H9 (cell line): ENCODE measurements around the gene SUFU. TPM values are rescaled to one million over a fixed set of nuclear protein-coding genes. Genes with fewer than 3 reads are reported as not detected.
A peak's percentile ranks its signal among the peaks of the same experiment; 100 is the strongest.

Source experiments
- DNase-seq: peaks from one replicate; pipeline ENCODE4 v3.0.0-alpha.2; 2017
- H2AFZ ChIP-seq: one replicate; pipeline ENCODE4 v1.6.1; 2013; ENCODE audit warnings: mild to moderate bottlenecking, low read length, control low read depth, moderate library complexity
- H2AK5ac ChIP-seq: 2 replicates; pipeline ENCODE4 v1.6.1; 2013; ENCODE audit warnings: low read length, control low read depth, mixed read lengths; ENCODE audit not compliant: insufficient read length
- H2BK120ac ChIP-seq: one replicate; pipeline ENCODE4 v1.6.1; 2013; ENCODE audit warnings: low read depth, mild to moderate bottlenecking, low read length, control low read depth, inconsistent platforms; ENCODE audit not compliant: poor library complexity, severe bottlenecking
- H2BK12ac ChIP-seq: 2 replicates; pipeline ENCODE4 v1.6.1; 2013; ENCODE audit warnings: low read length, control low read depth, mixed read lengths, low read depth; ENCODE audit not compliant: insufficient read length
- H2BK15ac ChIP-seq: 2 replicates; pipeline ENCODE4 v1.6.1; 2013; ENCODE audit warnings: low read depth, low read length, control low read depth
- H2BK20ac ChIP-seq: one replicate; pipeline ENCODE4 v1.6.1; 2013; ENCODE audit warnings: low read depth, mild to moderate bottlenecking, low read length, control low read depth, inconsistent platforms; ENCODE audit not compliant: poor library complexity, severe bottlenecking
- H2BK5ac ChIP-seq: 2 replicates; pipeline ENCODE4 v1.6.1; 2013; ENCODE audit warnings: low read length, control low read depth, mixed read lengths; ENCODE audit not compliant: insufficient read length
- H3K14ac ChIP-seq: 2 replicates; pipeline ENCODE4 v1.6.1; 2013; ENCODE audit warnings: low read length, control low read depth; ENCODE audit not compliant: insufficient read depth
- H3K18ac ChIP-seq: 2 replicates; pipeline ENCODE4 v1.6.1; 2013; ENCODE audit warnings: low read depth, mild to moderate bottlenecking, mixed read lengths, low read length, control low read depth; ENCODE audit not compliant: insufficient read length
- H3K23ac ChIP-seq: 2 replicates; pipeline ENCODE4 v1.6.1; 2013; ENCODE audit warnings: low read length, control low read depth, mixed read lengths, low read depth; ENCODE audit not compliant: insufficient read length
- H3K23me2 ChIP-seq: 2 replicates; pipeline ENCODE4 v1.6.1; 2013; ENCODE audit warnings: low read depth, mild to moderate bottlenecking, mixed read lengths, low read length, control low read depth; ENCODE audit not compliant: insufficient read length, poor library complexity, severe bottlenecking
- H3K27ac ChIP-seq: 2 replicates; pipeline ENCODE4 v1.5.1; 2013; ENCODE audit warnings: low read length, control low read depth, mixed read lengths, low read depth; ENCODE audit not compliant: insufficient read length
- H3K27me3 ChIP-seq: 2 replicates; pipeline ENCODE4 v1.6.1; 2013; ENCODE audit warnings: low read length, control low read depth, inconsistent platforms; ENCODE audit not compliant: insufficient read depth
- H3K4ac ChIP-seq: 2 replicates; pipeline ENCODE4 v1.6.1; 2013; ENCODE audit warnings: low read depth, mild to moderate bottlenecking, control low read depth, inconsistent platforms, low read length, moderate library complexity
- H3K4me1 ChIP-seq: 2 replicates; pipeline ENCODE4 v1.6.1; 2013; ENCODE audit warnings: low read length, control low read depth, inconsistent platforms; ENCODE audit not compliant: insufficient read depth
- H3K4me2 ChIP-seq: 2 replicates; pipeline ENCODE4 v1.6.1; 2013; ENCODE audit warnings: low read length, control low read depth, mixed read lengths; ENCODE audit not compliant: insufficient read length, insufficient read depth
- H3K56ac ChIP-seq: 2 replicates; pipeline ENCODE4 v1.6.1; 2013; ENCODE audit warnings: low read depth, mild to moderate bottlenecking, mixed read lengths, low read length, control low read depth; ENCODE audit not compliant: insufficient read length
- H3K79me1 ChIP-seq: 2 replicates; pipeline ENCODE4 v1.6.1; 2013; ENCODE audit warnings: low read depth, mild to moderate bottlenecking, moderate library complexity, low read length, control low read depth, inconsistent platforms; ENCODE audit not compliant: insufficient read depth, poor library complexity, severe bottlenecking
- H3K79me2 ChIP-seq: 2 replicates; pipeline ENCODE4 v1.6.1; 2013; ENCODE audit warnings: low read length, control low read depth, inconsistent platforms; ENCODE audit not compliant: insufficient read depth
- H3K9ac ChIP-seq: 2 replicates; pipeline ENCODE4 v1.6.1; 2013; ENCODE audit warnings: low read length, control low read depth, mixed read lengths; ENCODE audit not compliant: insufficient read length; ENCODE audit errors: extremely low read depth
- H3K9me3 ChIP-seq: one replicate; pipeline ENCODE4 v1.6.1; 2013; ENCODE audit warnings: low read depth, low read length, inconsistent platforms; ENCODE audit not compliant: control insufficient read depth
- H3T11ph ChIP-seq: one replicate; pipeline ENCODE4 v1.6.1; 2013; ENCODE audit warnings: mild to moderate bottlenecking, low read length, control low read depth, inconsistent platforms
- H4K20me1 ChIP-seq: one replicate; pipeline ENCODE4 v1.6.1; 2013; ENCODE audit not compliant: control insufficient read depth, insufficient read length, insufficient read depth
- H4K5ac ChIP-seq: 2 replicates; pipeline ENCODE4 v1.6.1; 2013; ENCODE audit warnings: low read depth, mild to moderate bottlenecking, mixed read lengths, low read length, control low read depth; ENCODE audit not compliant: insufficient read length
- H4K8ac ChIP-seq: replicated peaks from 2 replicates; pipeline ENCODE4 v1.6.1; 2013; ENCODE audit warnings: low read length, control low read depth, mixed read lengths, low read depth; ENCODE audit not compliant: insufficient read length
- H4K91ac ChIP-seq: 2 replicates; pipeline ENCODE4 v1.6.1; 2013; ENCODE audit warnings: low read depth, mild to moderate bottlenecking, moderate library complexity, mixed read lengths, low read length, control low read depth; ENCODE audit not compliant: insufficient read length
- H3K27ac Mint-ChIP-seq, 3 experiments: 2 replicates in 2 of 3; 3 replicates in 1 of 3; pipeline ENCODE4 v1.8.0; 2020 to 2021; ENCODE audit warnings: mixed read lengths in 3 of 3, mild to moderate bottlenecking in 1 of 3, moderate library complexity in 1 of 3
- H3K27me3 Mint-ChIP-seq: 2 replicates; pipeline ENCODE4 v1.8.0; 2021; ENCODE audit warnings: low read depth, mild to moderate bottlenecking, moderate library complexity, mixed read lengths
- H3K36me3 Mint-ChIP-seq, 3 experiments: 2 replicates in 2 of 3; 3 replicates in 1 of 3; pipeline ENCODE4 v1.8.0; 2020 to 2021; ENCODE audit warnings: low read depth in 3 of 3, mixed read lengths in 3 of 3; ENCODE audit not compliant: insufficient read depth in 1 of 3
- H3K4me1 Mint-ChIP-seq, 2 experiments: 2 replicates each; pipeline ENCODE4 v1.8.0; 2020; ENCODE audit warnings: mixed read lengths in 2 of 2
- H3K4me3 Mint-ChIP-seq, 2 experiments: 2 replicates in 1 of 2; 3 replicates in 1 of 2; pipeline ENCODE4 v1.8.0; 2020 to 2021; ENCODE audit warnings: mild to moderate bottlenecking in 2 of 2, mixed read lengths in 2 of 2, moderate library complexity in 1 of 2
- H3K9me3 Mint-ChIP-seq, 2 experiments: 2 replicates in 1 of 2; 3 replicates in 1 of 2; pipeline ENCODE4 v1.8.0; 2020; ENCODE audit warnings: mild to moderate bottlenecking in 2 of 2, mixed read lengths in 2 of 2, moderate library complexity in 1 of 2
- CTCF ChIP-seq: fragments of 200-600 bp; sonication (generic); conservative IDR thresholded peaks from 3 replicates; pipeline ENCODE4 v1.8.0; 2021; ENCODE audit warnings: antibody characterized with exemption, mild to moderate bottlenecking
- WGBS: extraction: QIAGEN DNeasy Blood & Tissue Kit; methylation state at CpG from one replicate; pipeline ENCODE4 v1.1.7; 2013; ENCODE audit warnings: missing lambda C conversion rate, low lambda C conversion rate, mixed read lengths; ENCODE audit not compliant: insufficient read length; ENCODE audit errors: extremely low coverage; 5-methylcytosine and 5-hydroxymethylcytosine counted together
- total RNA-seq: library from RNA; stranded (reverse); gene quantifications from 2 replicates; pipeline ENCODE4 v1.2.1, GENCODE V29; 2021

SUFU gene
- total RNA-seq, 1 experiment from 2014 or later = 9.5 TPM

GRCh38 chr10:102651455-102652169, 147.8 kb downstream of the SUFU start:
- Mint-ChIP-seq H3K4me1 (peaks cover 53 to 67% of the 10 kb centered on the region in 2 experiments), H3K4me3 (no peak overlapping the region), H3K9me3 (no peaks in the 10 kb centered on the region), H3K27ac (peak overlapping the region in 1 of 3 experiments; percentile 87; a peak in 1 of 7 replicates), H3K27me3 (no peaks in the 10 kb centered on the region), H3K36me3 (peaks cover 12 to 39% (median 35%) of the 10 kb centered on the region in 3 experiments; a peak in 6 of 7 replicates)
- no CpG with 5 or more reads among the region's 11 CpGs for WGBS
- Histone ChIP-seq H2AK5ac (no peak overlapping the region), H3K79me1 (peaks cover 6% of the 10 kb centered on the region), H3K79me2 (peaks cover 19% of the 10 kb centered on the region; the same call in 1 of the 2 replicates), H4K91ac (no peak overlapping the region), H4K8ac (no peak overlapping the region), H4K20me1 (no peaks in the 10 kb centered on the region), H2BK120ac (no peak overlapping the region), H2BK15ac (no peak overlapping the region), H3K56ac (no peak overlapping the region), H2BK12ac (no peak overlapping the region), H3T11ph (no peak overlapping the region), H3K9ac (no peak overlapping the region), H3K27ac (no peak overlapping the region), H3K9me3 (no peaks in the 10 kb centered on the region), H2BK5ac (no peak overlapping the region), H3K14ac (no peak overlapping the region), H3K4ac (no peak overlapping the region), H3K23me2 (no peaks in the 10 kb centered on the region), H2AFZ (no peak overlapping the region), H3K4me2 (no peak overlapping the region), H3K27me3 (no peaks in the 10 kb centered on the region), H3K23ac (no peak overlapping the region), H3K18ac (no peak overlapping the region), H2BK20ac (no peak overlapping the region), H3K4me1 (peaks cover 5% of the 10 kb centered on the region; the same call in 1 of the 2 replicates), H4K5ac (no peak overlapping the region)
- DNase-seq = no peak
- no peak for TF ChIP-seq CTCF
